ENCODE measurements around the gene NPFFR1.

GRCh38 chr10:70323697-70324338 is 40.0 kb upstream of the NPFFR1 start:
- TF ChIP-seq TAF1 (IDR thresholded peaks at IDR 0.05; ENCODE audit: borderline replicate concordance, insufficient read depth, low read length) = no peak
- no peak for TF ChIP-seq REST (IDR thresholded peaks at IDR 0.05; ENCODE audit: insufficient read depth in 1 of 2, low read depth in 2 of 2, low read length in 2 of 2)
